ENCODE results near the gene METTL9. TPM values are rescaled to one million over a fixed set of nuclear protein-coding genes. Genes with fewer than 3 reads are reported as not detected.

METTL9 gene
- polyA plus RNA-seq, 3 donors, result 181 to 400 (median 373) TPM

GRCh38 chr16:21654466-21654865, 55.1 kb downstream of the METTL9 start:
- H2AFZ ChIP-seq (ENCODE audit: insufficient read depth, low read depth, low read length, poor library complexity, severe bottlenecking), result no peak overlapping the region
- peak overlapping the region; percentile 87 to 98 (median 97) for H3K27ac Mint-ChIP-seq
- DNase-seq, result peak in 2 of 3 donors; percentile 25 to 46
- peaks cover 76 to 79% of the 10 kb centered on the region in 2 donors for H3K4me1 ChIP-seq (ENCODE audit: control insufficient read depth in 1 of 2, insufficient read depth in 2 of 2, low read length in 2 of 2)
- H3K27me3 Mint-ChIP-seq (ENCODE audit: low read depth in 3 of 3), result peaks cover 0 to 5% (median 0%) of the 10 kb centered on the region in 3 donors
- H3K27me3 ChIP-seq (ENCODE audit: control insufficient read depth in 2 of 2, insufficient read depth in 2 of 2, low read length in 2 of 2), result no peaks in the 10 kb centered on the region
- no CpG with 5 or more reads among the region's 1 CpG for WGBS (ENCODE audit: insufficient coverage)
- H3K4me1 Mint-ChIP-seq, result peaks cover 80% of the 10 kb centered on the region
- peaks cover 25 to 41% of the 10 kb centered on the region in 2 donors for H3K36me3 Mint-ChIP-seq
- H3K4me3 Mint-ChIP-seq, result peak overlapping the region; percentile 20 to 59
- H3K9me3 ChIP-seq (replicated peaks in 1 of 2; ENCODE audit: control insufficient read depth in 1 of 2, insufficient read depth in 1 of 2, low read length in 2 of 2), result no peaks in the 10 kb centered on the region
- H3K9me3 Mint-ChIP-seq, result peaks cover 0 to 3% (median 0%) of the 10 kb centered on the region in 7 donors
- peak overlapping the region; percentile 5 for H3K9ac ChIP-seq (ENCODE audit: insufficient read depth, low read length, poor library complexity, severe bottlenecking)
- H3K4me2 ChIP-seq (replicated peaks; ENCODE audit: extremely low read depth, low read length, poor library complexity, severe bottlenecking), result peak overlapping the region; percentile 89
- H4K20me1 ChIP-seq (ENCODE audit: insufficient read depth, low read length), result peaks cover 23% of the 10 kb centered on the region
- peak overlapping the region in 1 of 3 experiments; percentile 98 for H3K4me3 ChIP-seq (replicated peaks in 1 of 3; ENCODE audit: low read depth in 2 of 3, low read length in 3 of 3)
- TF ChIP-seq CTCF (IDR thresholded peaks at IDR 0.05), result no peak
- intact Hi-C loops (cut with micrococcal nuclease), result loop anchor here (5.0 to 10.0 kb wide), 2 partner anchors 42 to 640 kb away; partner anchors contain the start of gene POLR3E (in 2 of the 2)
- H3K36me3 ChIP-seq (replicated peaks in 1 of 2; ENCODE audit: control insufficient read depth in 1 of 2, insufficient read depth in 2 of 2, low read length in 2 of 2), result peaks cover 11 to 19% of the 10 kb centered on the region in 2 donors
- peak overlapping the region; percentile 77 to 93 for H3K27ac ChIP-seq (ENCODE audit: low read depth in 1 of 2, low read length in 2 of 2)
- H3K79me2 ChIP-seq (ENCODE audit: insufficient read depth, low read length), result peaks cover 84% of the 10 kb centered on the region

GRCh38 chr16:21654881-21655280, 55.5 kb downstream of the METTL9 start:
- no peaks in the 10 kb centered on the region for H3K9me3 ChIP-seq (replicated peaks in 1 of 2; ENCODE audit: control insufficient read depth in 1 of 2, insufficient read depth in 1 of 2, low read length in 2 of 2)
- H3K4me1 ChIP-seq (ENCODE audit: control insufficient read depth in 1 of 2, insufficient read depth in 2 of 2, low read length in 2 of 2), result peaks cover 75 to 79% of the 10 kb centered on the region in 2 donors
- 100% methylated on average over 1 of the region's 2 CpGs for WGBS (ENCODE audit: insufficient coverage)
- H3K79me2 ChIP-seq (ENCODE audit: insufficient read depth, low read length), result peaks cover 80% of the 10 kb centered on the region
- TF ChIP-seq CTCF (IDR thresholded peaks at IDR 0.05), result no peak
- peaks cover 0 to 5% (median 0%) of the 10 kb centered on the region in 3 donors for H3K27me3 Mint-ChIP-seq (ENCODE audit: low read depth in 3 of 3)
- H3K4me2 ChIP-seq (replicated peaks; ENCODE audit: extremely low read depth, low read length, poor library complexity, severe bottlenecking), result peak overlapping the region; percentile 89
- peaks cover 81% of the 10 kb centered on the region for H3K4me1 Mint-ChIP-seq
- H3K36me3 ChIP-seq (replicated peaks in 1 of 2; ENCODE audit: control insufficient read depth in 1 of 2, insufficient read depth in 2 of 2, low read length in 2 of 2), result peaks cover 7 to 19% of the 10 kb centered on the region in 2 donors
- H3K27ac ChIP-seq (ENCODE audit: low read depth in 1 of 2, low read length in 2 of 2), result peak overlapping the region in 1 of 2 donors; percentile 77
- peaks cover 23 to 36% of the 10 kb centered on the region in 2 donors for H3K36me3 Mint-ChIP-seq
- peak overlapping the region in 1 of 2 donors; percentile 59 for H3K4me3 Mint-ChIP-seq
- no peaks in the 10 kb centered on the region for H3K27me3 ChIP-seq (ENCODE audit: control insufficient read depth in 2 of 2, insufficient read depth in 2 of 2, low read length in 2 of 2)
- DNase-seq, result no peak
- H3K4me3 ChIP-seq (replicated peaks in 1 of 3; ENCODE audit: low read depth in 2 of 3, low read length in 3 of 3), result peak overlapping the region in 1 of 3 experiments; percentile 98
- peaks cover 0 to 3% (median 0%) of the 10 kb centered on the region in 7 donors for H3K9me3 Mint-ChIP-seq
- no peak overlapping the region for H2AFZ ChIP-seq (ENCODE audit: insufficient read depth, low read depth, low read length, poor library complexity, severe bottlenecking)
- H3K27ac Mint-ChIP-seq, result peak overlapping the region; percentile 12 to 98 (median 95)
- intact Hi-C loops (cut with micrococcal nuclease), result loop anchor here (5.0 to 10.0 kb wide), 4 partner anchors 43 to 640 kb away; partner anchors contain the start of genes POLR3E (in 2 of the 2) and UQCRC2 (in 1 of the 2)
- H4K20me1 ChIP-seq (ENCODE audit: insufficient read depth, low read length), result peaks cover 19% of the 10 kb centered on the region
- no peak overlapping the region for H3K9ac ChIP-seq (ENCODE audit: insufficient read depth, low read length, poor library complexity, severe bottlenecking)

Measured in CD14-positive monocyte (primary cell).